IMR-90 (cell line): Measurements from ENCODE around the gene BGLAP. TPM values are rescaled to one million over a fixed set of nuclear protein-coding genes. Genes with fewer than 3 reads are reported as not detected.

Source experiments
- ATAC-seq: fragments of 200-7000 bp; cut with Tn5 transposase; 2 replicates; pipeline ENCODE4 v1.9.1; 2020; ENCODE audit warnings: low read depth, mild to moderate bottlenecking, moderate library complexity
- BruUV-seq: library from RNA; stranded (reverse); fragments of 400-500 nt; replicated peaks from 2 replicates; lab custom pipeline; 2021; lab: Mats Ljungman, UMichigan
- CTCF ChIA-PET: fragments of 300-600 bp; formaldehyde crosslinking; extraction: SDS; loops from one replicate; lab custom pipeline; 2021; ENCODE audit warnings: antibody characterized with exemption; lab: Yijun Ruan, JAX
- POLR2A ChIA-PET: fragments of 300-600 bp; sonication (Branson Sonifier 250); formaldehyde crosslinking; loops from one replicate; lab custom pipeline; 2022; ENCODE audit warnings: antibody characterized with exemption; ENCODE audit not compliant: unreplicated experiment; lab: Charles Lee
- DNase-seq: peaks from one replicate; pipeline ENCODE4 v3.0.0; 2013
- H2AFZ ChIP-seq: replicated peaks from 2 replicates; pipeline ENCODE3; 2013; ENCODE audit warnings: low read length, mild to moderate bottlenecking; ENCODE audit not compliant: poor library complexity
- H2AK5ac ChIP-seq: 2 replicates; pipeline ENCODE4 v1.6.1; 2013; ENCODE audit warnings: low read depth, low read length, inconsistent platforms
- H2AK9ac ChIP-seq: replicated peaks from 2 replicates; pipeline ENCODE3; 2013; ENCODE audit warnings: mild to moderate bottlenecking, low read depth, low read length, moderate library complexity; ENCODE audit not compliant: poor library complexity
- H2BK120ac ChIP-seq: 2 replicates; pipeline ENCODE4 v1.6.1; 2013; ENCODE audit warnings: low read depth, low read length, inconsistent platforms
- H2BK15ac ChIP-seq: 3 replicates; pipeline ENCODE4 v1.6.1; 2013; ENCODE audit warnings: low read depth, low read length, inconsistent platforms
- H2BK20ac ChIP-seq: 2 replicates; pipeline ENCODE4 v1.6.1; 2013; ENCODE audit warnings: low read depth, mild to moderate bottlenecking, inconsistent platforms, low read length, moderate library complexity
- H2BK5ac ChIP-seq: 2 replicates; pipeline ENCODE4 v1.6.1; 2013; ENCODE audit warnings: mild to moderate bottlenecking, low read depth, low read length, inconsistent platforms; ENCODE audit not compliant: poor library complexity, severe bottlenecking
- H3K14ac ChIP-seq: replicated peaks from 2 replicates; pipeline ENCODE4 v1.6.1; 2013; ENCODE audit warnings: low read depth, low read length, inconsistent platforms
- H3K18ac ChIP-seq: 2 replicates; pipeline ENCODE4 v1.6.1; 2013; ENCODE audit warnings: low read depth, low read length, control low read depth
- H3K23ac ChIP-seq: 2 replicates; pipeline ENCODE4 v1.6.1; 2013; ENCODE audit warnings: low read depth, low read length, inconsistent platforms
- H3K27ac ChIP-seq: 2 replicates; pipeline ENCODE4 v1.5.1; 2013; ENCODE audit warnings: mild to moderate bottlenecking, control low read depth, low read length; ENCODE audit not compliant: insufficient read depth
- H3K27me3 ChIP-seq: 2 replicates; pipeline ENCODE4 v1.6.1; 2013; ENCODE audit warnings: low read length; ENCODE audit not compliant: control insufficient read depth, insufficient read depth
- H3K36me3 ChIP-seq: 2 replicates; pipeline ENCODE4 v1.6.1; 2013; ENCODE audit warnings: low read length, mixed read lengths; ENCODE audit not compliant: control insufficient read depth, insufficient read depth
- H3K4ac ChIP-seq: 2 replicates; pipeline ENCODE4 v1.6.1; 2013; ENCODE audit warnings: low read depth, low read length, inconsistent platforms
- H3K4me1 ChIP-seq: 2 replicates; pipeline ENCODE4 v1.6.1; 2013; ENCODE audit warnings: low read length, mixed read lengths; ENCODE audit not compliant: control insufficient read depth, insufficient read depth
- H3K4me2 ChIP-seq: 2 replicates; pipeline ENCODE4 v1.6.1; 2013; ENCODE audit warnings: low read depth, mild to moderate bottlenecking, control low read depth, low read length, moderate library complexity
- H3K4me3 ChIP-seq: 2 replicates; pipeline ENCODE4 v1.5.1; 2013; ENCODE audit warnings: low read depth, mild to moderate bottlenecking, control low read depth, low read length, moderate library complexity; ENCODE audit not compliant: insufficient read depth
- H3K56ac ChIP-seq: 2 replicates; pipeline ENCODE4 v1.6.1; 2013; ENCODE audit warnings: low read length, inconsistent platforms; ENCODE audit not compliant: insufficient read depth; ENCODE audit errors: extremely low read depth
- H3K79me1 ChIP-seq, 2 experiments: 2 replicates each; pipeline ENCODE4 v1.6.1; 2013; ENCODE audit warnings: low read length in 2 of 2, inconsistent platforms in 1 of 2, low read depth in 1 of 2
- H3K9ac ChIP-seq: 2 replicates; pipeline ENCODE4 v1.6.1; 2013; ENCODE audit warnings: low read depth, low read length, control low read depth
- H3K9me1 ChIP-seq: 2 replicates; pipeline ENCODE4 v1.6.1; 2013; ENCODE audit warnings: low read length, inconsistent platforms; ENCODE audit not compliant: insufficient read depth
- H3K9me3 ChIP-seq: 2 replicates; pipeline ENCODE4 v1.6.1; 2013; ENCODE audit warnings: low read length; ENCODE audit not compliant: control insufficient read depth, insufficient read depth
- H4K20me1 ChIP-seq: 2 replicates; pipeline ENCODE4 v1.6.1; 2013; ENCODE audit warnings: low read length, inconsistent platforms; ENCODE audit not compliant: insufficient read depth
- H4K5ac ChIP-seq: 2 replicates; pipeline ENCODE4 v1.6.1; 2013; ENCODE audit warnings: mild to moderate bottlenecking, low read depth, low read length, control low read depth
- H4K8ac ChIP-seq, 2 experiments: 2 replicates each; pipeline ENCODE4 v1.6.1; 2013; ENCODE audit warnings: low read depth in 2 of 2, low read length in 2 of 2, control low read depth in 1 of 2, inconsistent platforms in 1 of 2
- H4K91ac ChIP-seq: 2 replicates; pipeline ENCODE4 v1.6.1; 2013; ENCODE audit warnings: low read depth, low read length, inconsistent platforms; ENCODE audit not compliant: insufficient read depth
- CEBPB ChIP-seq: IDR thresholded peaks from 2 replicates; pipeline ENCODE4 v1.6.1; 2012; ENCODE audit warnings: low read depth, low read length, improper control_type of control experiment
- CHD1 ChIP-seq: IDR thresholded peaks from 2 replicates; pipeline ENCODE4 v1.6.1; 2012; ENCODE audit warnings: low read depth, low read length, improper control_type of control experiment
- ELK1 ChIP-seq: fragments of 150-350 bp; IDR thresholded peaks from 2 replicates; pipeline ENCODE4 v1.6.1; 2016; ENCODE audit warnings: low read depth, mild to moderate bottlenecking, low read length, moderate library complexity, borderline replicate concordance
- FOS ChIP-seq: fragments of 150-350 bp; IDR thresholded peaks from 2 replicates; pipeline ENCODE4 v1.6.1; 2016; ENCODE audit warnings: low read depth, low read length
- MAFK ChIP-seq: IDR thresholded peaks from 2 replicates; pipeline ENCODE4 v1.6.1; 2012; ENCODE audit warnings: low read depth, low read length, improper control_type of control experiment
- NFE2L2 ChIP-seq: fragments of 150-350 bp; IDR thresholded peaks from 2 replicates; pipeline ENCODE4 v1.6.1; 2016; ENCODE audit warnings: low read depth, mild to moderate bottlenecking, low read length
- RCOR1 ChIP-seq: IDR thresholded peaks from 2 replicates; pipeline ENCODE4 v1.6.1; 2012; ENCODE audit warnings: mild to moderate bottlenecking, low read length, improper control_type of control experiment; ENCODE audit not compliant: insufficient replicate concordance
- RFX5 ChIP-seq: IDR thresholded peaks from 2 replicates; pipeline ENCODE4 v1.8.0; 2012; ENCODE audit warnings: low read depth, mild to moderate bottlenecking, low read length, moderate library complexity
- USF2 ChIP-seq: fragments of 150-350 bp; IDR thresholded peaks from 2 replicates; pipeline ENCODE4 v1.6.1; 2017; ENCODE audit warnings: mild to moderate bottlenecking, antibody characterized with exemption, low read length, low read depth
- WGBS, 2 experiments: methylation state at CpG; one replicate each; pipeline versions ENCODE4 v1.1.5 to v1.1.7; 2013; ENCODE audit warnings: missing lambda C conversion rate in 2 of 2; ENCODE audit not compliant: insufficient read length in 1 of 2; ENCODE audit errors: extremely low coverage in 2 of 2; 5-methylcytosine and 5-hydroxymethylcytosine counted together
- dilution Hi-C: fragments of 300-500 bp; cut with HindIII; formaldehyde crosslinking; loops from one replicate; pipeline ENCODE4 v1.14.3; 2018; ENCODE audit warnings: low sequenced_read_pairs; ENCODE audit not compliant: unreplicated experiment
- in situ Hi-C: fragments of 300-500 bp; cut with MboI; formaldehyde crosslinking; loops from 3 replicates; pipeline ENCODE4 v1.14.3; 2019; ENCODE audit warnings: low sequenced_read_pairs, inconsistent platforms, mixed read lengths
- intact Hi-C: fragments of 100-400 bp; cut with micrococcal nuclease; formaldehyde crosslinking; loops from 2 replicates; pipeline ENCODE4 v1.10.0; 2022
- polyA plus RNA-seq, 3 experiments: library from polyadenylated mRNA; depleted of rRNA; stranded (reverse); fragments of >200 nt; gene quantifications; 2 replicates each; pipeline ENCODE4 v1.2.3, GENCODE V29; 2012; ENCODE audit warnings: low replicate concordance in 1 of 3
- total RNA-seq: library from RNA; depleted of rRNA; stranded (reverse); fragments of >200 nt; gene quantifications from 2 replicates; pipeline ENCODE4 v1.2.3, GENCODE V29; 2012

The BGLAP gene
- total and polyA plus RNA-seq, 2 of the 4 experiments (the other 2 are of a cell fraction), result 0.67 TPM; not detected in 1

- DNase-seq (no peak), ATAC-seq (no peak)
- no peak overlapping the region for H2AFZ ChIP-seq
- H4K91ac ChIP-seq, result no peak overlapping the region
- H3K27ac ChIP-seq, result no peak overlapping the region
- intact Hi-C loops (loop anchor here (1.0 kb wide), 1 partner anchor 35 kb away; no protein-coding TSS in a partner anchor), dilution Hi-C loops (no loop called here), in situ Hi-C loops (no loop called here)
- H3K9me1 ChIP-seq, result peaks cover 5% of the 10 kb centered on the region; the same call in 1 of the 2 replicates
- TF ChIP-seq RCOR1 (no peak), FOS (no peak), RFX5 (no peak), CEBPB (no peak), NFE2L2 (no peak), CHD1 (no peak), MAFK (no peak), ELK1 (no peak), USF2 (no peak)
- no peak overlapping the region for H4K8ac ChIP-seq
- H3K4me1 ChIP-seq, result peaks cover 2% of the 10 kb centered on the region; the same call in 1 of the 2 replicates
- no peak overlapping the region for H3K18ac ChIP-seq
- no peak overlapping the region for H4K5ac ChIP-seq
- CTCF ChIA-PET, result no interaction called here
- H3K4me2 ChIP-seq, result no peak overlapping the region
- no peaks in the 10 kb centered on the region; the same call in none of the 2 replicates for H4K20me1 ChIP-seq
- H3K79me1 ChIP-seq, result no peaks in the 10 kb centered on the region
- 90% methylated on average over 13 of the region's 17 CpGs; no CpG with 5 or more reads in 1 of the 2 experiments for WGBS, 2 experiments
- H2BK5ac ChIP-seq, result no peak overlapping the region
- H2BK120ac ChIP-seq, result no peak overlapping the region
- no peak overlapping the region for H3K23ac ChIP-seq
- H2AK5ac ChIP-seq, result no peak overlapping the region
- H2BK15ac ChIP-seq, result no peak overlapping the region
- no TSS peak for BruUV-seq
- no peak overlapping the region for H3K9ac ChIP-seq
- POLR2A ChIA-PET, result no interaction called here
- H3K4me3 ChIP-seq, result no peak overlapping the region
- H3K36me3 ChIP-seq, result peaks cover 14% of the 10 kb centered on the region; the same call in 1 of the 2 replicates
- H2AK9ac ChIP-seq, result peak overlapping the region; percentile 65
- H2BK20ac ChIP-seq, result no peak overlapping the region
- no peaks in the 10 kb centered on the region for H3K9me3 ChIP-seq
- no peak overlapping the region for H3K56ac ChIP-seq
- peaks cover 12% of the 10 kb centered on the region; the same call in 1 of the 2 replicates for H3K27me3 ChIP-seq
- H3K14ac ChIP-seq, result no peak overlapping the region
- no peak overlapping the region for H3K4ac ChIP-seq
Observed at GRCh38 chr1:156244712-156245111, 2.7 kb downstream of the BGLAP start.
